ENCODE results near the gene SH3GLB2.

DNA sequence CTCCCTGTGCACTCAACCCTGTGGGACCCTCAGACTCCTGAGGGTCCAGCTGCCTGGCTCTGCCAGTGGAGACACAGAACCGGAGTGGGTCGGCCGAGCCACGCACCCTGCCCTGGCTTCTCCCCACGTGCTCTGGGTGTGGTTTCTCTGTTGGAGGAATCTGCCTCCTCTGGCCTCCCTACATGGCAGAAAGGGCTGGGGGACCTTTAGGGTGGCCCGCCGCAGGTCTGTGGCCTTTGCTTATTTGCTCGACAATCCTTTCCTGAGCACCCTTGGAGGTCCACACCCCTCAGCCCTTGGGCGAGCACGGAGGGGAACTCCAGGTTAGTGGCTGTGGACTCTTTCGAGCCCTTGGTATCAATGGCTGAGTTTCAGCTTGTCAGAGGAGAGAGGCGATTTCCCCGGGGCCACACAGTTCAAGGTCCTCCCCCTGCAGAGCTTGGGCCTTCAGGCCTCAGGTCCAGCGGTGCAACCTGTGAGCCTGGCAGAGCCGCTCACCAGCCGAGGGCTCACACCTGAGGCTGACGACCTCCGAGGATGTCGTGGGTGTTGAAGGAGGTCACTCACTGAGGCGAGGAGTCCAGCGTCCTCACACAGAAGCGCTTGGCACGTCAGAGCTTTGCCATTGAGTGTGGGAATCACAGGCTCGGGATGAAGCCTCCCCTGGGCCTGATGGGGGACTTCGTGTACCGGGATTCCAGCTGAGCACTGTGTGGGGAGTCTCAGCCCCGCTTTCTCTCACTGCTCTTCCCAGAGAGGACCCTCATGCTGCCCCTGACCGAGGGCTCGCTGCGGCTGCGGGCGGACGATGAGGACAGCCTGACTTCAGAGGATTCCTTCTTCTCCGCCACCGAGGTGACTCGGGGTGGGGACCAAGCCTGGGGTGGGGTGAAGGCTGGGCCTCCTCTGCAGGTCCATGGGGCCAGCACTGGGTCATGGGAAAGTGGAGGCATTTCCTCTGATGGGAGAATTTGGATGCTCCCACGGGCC, 32.0 kb upstream of the SH3GLB2 start:
- TF ChIP-seq, protein P1, sequence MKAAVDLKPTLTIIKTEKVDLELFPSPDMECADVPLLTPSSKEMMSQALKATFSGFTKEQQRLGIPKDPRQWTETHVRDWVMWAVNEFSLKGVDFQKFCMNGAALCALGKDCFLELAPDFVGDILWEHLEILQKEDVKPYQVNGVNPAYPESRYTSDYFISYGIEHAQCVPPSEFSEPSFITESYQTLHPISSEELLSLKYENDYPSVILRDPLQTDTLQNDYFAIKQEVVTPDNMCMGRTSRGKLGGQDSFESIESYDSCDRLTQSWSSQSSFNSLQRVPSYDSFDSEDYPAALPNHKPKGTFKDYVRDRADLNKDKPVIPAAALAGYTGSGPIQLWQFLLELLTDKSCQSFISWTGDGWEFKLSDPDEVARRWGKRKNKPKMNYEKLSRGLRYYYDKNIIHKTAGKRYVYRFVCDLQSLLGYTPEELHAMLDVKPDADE (IDR thresholded peaks at IDR 0.05): no peak
- TF ChIP-seq, protein P2, sequence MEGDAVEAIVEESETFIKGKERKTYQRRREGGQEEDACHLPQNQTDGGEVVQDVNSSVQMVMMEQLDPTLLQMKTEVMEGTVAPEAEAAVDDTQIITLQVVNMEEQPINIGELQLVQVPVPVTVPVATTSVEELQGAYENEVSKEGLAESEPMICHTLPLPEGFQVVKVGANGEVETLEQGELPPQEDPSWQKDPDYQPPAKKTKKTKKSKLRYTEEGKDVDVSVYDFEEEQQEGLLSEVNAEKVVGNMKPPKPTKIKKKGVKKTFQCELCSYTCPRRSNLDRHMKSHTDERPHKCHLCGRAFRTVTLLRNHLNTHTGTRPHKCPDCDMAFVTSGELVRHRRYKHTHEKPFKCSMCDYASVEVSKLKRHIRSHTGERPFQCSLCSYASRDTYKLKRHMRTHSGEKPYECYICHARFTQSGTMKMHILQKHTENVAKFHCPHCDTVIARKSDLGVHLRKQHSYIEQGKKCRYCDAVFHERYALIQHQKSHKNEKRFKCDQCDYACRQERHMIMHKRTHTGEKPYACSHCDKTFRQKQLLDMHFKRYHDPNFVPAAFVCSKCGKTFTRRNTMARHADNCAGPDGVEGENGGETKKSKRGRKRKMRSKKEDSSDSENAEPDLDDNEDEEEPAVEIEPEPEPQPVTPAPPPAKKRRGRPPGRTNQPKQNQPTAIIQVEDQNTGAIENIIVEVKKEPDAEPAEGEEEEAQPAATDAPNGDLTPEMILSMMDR (conservative IDR thresholded peaks at IDR 0.05; ENCODE audit: low read depth in 2 of 2): no peak
